ENCODE measurements around the gene ABTB1. TPM values are rescaled to one million over a fixed set of nuclear protein-coding genes. Genes with fewer than 3 reads are reported as not detected.

ABTB1 gene
- total and polyA plus RNA-seq, 9 of the 15 experiments (the other 6 are each of a cell fraction or from before 2014, with no cell fraction given), result 0.04 to 2.3 (median 0.55) TPM; not detected in 1

- no peak for FAIRE-seq
- in situ Hi-C loops (cut with MboI), result no loop called here
- no peak overlapping the region for H3K27ac ChIP-seq (ENCODE audit: extremely low read depth, low read depth, low read length)
Measured at GRCh38 chr3:127714125-127714571, 41.4 kb downstream of the ABTB1 start.

More at GRCh38 chr3:127714125-127714571, 41.4 kb downstream of the ABTB1 start:
- H3K79me2 ChIP-seq (ENCODE audit: control insufficient read depth, insufficient read depth, low read length), result no peaks in the 10 kb centered on the region
- no peaks in the 10 kb centered on the region; a peak in 1 of 5 replicates for H3K4me1 ChIP-seq (replicated peaks in 1 of 2; ENCODE audit: control insufficient read depth in 2 of 2, insufficient read depth in 2 of 2, low read length in 2 of 2)
- no peaks in the 10 kb centered on the region for H3K36me3 ChIP-seq (ENCODE audit: control insufficient read depth, insufficient read depth, low read length)
- intact Hi-C loops (cut with micrococcal nuclease), result no loop called here
- no peak for TF ChIP-seq SAFB2 (IDR thresholded peaks at IDR 0.05; ENCODE audit: borderline replicate concordance, low read depth, low read length, severe bottlenecking)
- TF ChIP-seq ZBTB43 (CRISPR knock-in tag; IDR thresholded peaks at IDR 0.05), result no peak
- TF ChIP-seq NBN (IDR thresholded peaks at IDR 0.05; ENCODE audit: low read depth), result no peak
- TF ChIP-seq THAP7 (CRISPR knock-in tag; IDR thresholded peaks at IDR 0.05), result no peak
- no peak for TF ChIP-seq NCOA6 (IDR thresholded peaks at IDR 0.05)
- TF ChIP-seq ZNF449 (CRISPR knock-in tag; IDR thresholded peaks at IDR 0.05), result no peak
- H3K9me3 ChIP-seq (replicated peaks; ENCODE audit: control insufficient read depth, insufficient read depth, low read depth, low read length), result no peaks in the 10 kb centered on the region
- CTCF ChIA-PET (ENCODE audit: low intra/inter-chr PET ratio), result no interaction called here
- 1% methylated on average over 8 of the region's 10 CpGs for WGBS (ENCODE audit: insufficient coverage, low coverage, missing lambda C conversion rate)
- peaks cover 13 to 77% of the 10 kb centered on the region in 2 experiments; a peak in 4 of 5 replicates for H3K27me3 ChIP-seq (ENCODE audit: control insufficient read depth in 2 of 2, insufficient read depth in 2 of 2, low read length in 2 of 2)
- H3K4me2 ChIP-seq (ENCODE audit: insufficient read depth, low read length), result no peak overlapping the region
- no peak overlapping the region for H2AFZ ChIP-seq (ENCODE audit: low read depth, low read length)
- POLR2A ChIA-PET, result no interaction called here
- no peaks in the 10 kb centered on the region for H3K9me1 ChIP-seq (ENCODE audit: control insufficient read depth, insufficient read depth, low read length)
- BruUV-seq (replicated peaks), result no TSS peak
- H3K9ac ChIP-seq (ENCODE audit: insufficient read depth in 1 of 2, low read depth in 2 of 2, low read length in 2 of 2), result no peak overlapping the region
- H3K4me3 ChIP-seq, result no peak overlapping the region
- ATAC-seq (no peak), DNase-seq (ENCODE audit: extremely low read depth in 1 of 4, low spot score in 3 of 4) (no peak)
- H4K20me1 ChIP-seq (replicated peaks; ENCODE audit: control insufficient read depth, insufficient read depth, low read length), result no peaks in the 10 kb centered on the region

Data from K562 (cell line).